Measurements from ENCODE around the gene GAS2L2. TPM values are rescaled to one million over a fixed set of nuclear protein-coding genes. Genes with fewer than 3 reads are reported as not detected.

Gene GAS2L2
- total RNA-seq, 1 experiment from 2014 or later = 0.15 TPM

DNA sequence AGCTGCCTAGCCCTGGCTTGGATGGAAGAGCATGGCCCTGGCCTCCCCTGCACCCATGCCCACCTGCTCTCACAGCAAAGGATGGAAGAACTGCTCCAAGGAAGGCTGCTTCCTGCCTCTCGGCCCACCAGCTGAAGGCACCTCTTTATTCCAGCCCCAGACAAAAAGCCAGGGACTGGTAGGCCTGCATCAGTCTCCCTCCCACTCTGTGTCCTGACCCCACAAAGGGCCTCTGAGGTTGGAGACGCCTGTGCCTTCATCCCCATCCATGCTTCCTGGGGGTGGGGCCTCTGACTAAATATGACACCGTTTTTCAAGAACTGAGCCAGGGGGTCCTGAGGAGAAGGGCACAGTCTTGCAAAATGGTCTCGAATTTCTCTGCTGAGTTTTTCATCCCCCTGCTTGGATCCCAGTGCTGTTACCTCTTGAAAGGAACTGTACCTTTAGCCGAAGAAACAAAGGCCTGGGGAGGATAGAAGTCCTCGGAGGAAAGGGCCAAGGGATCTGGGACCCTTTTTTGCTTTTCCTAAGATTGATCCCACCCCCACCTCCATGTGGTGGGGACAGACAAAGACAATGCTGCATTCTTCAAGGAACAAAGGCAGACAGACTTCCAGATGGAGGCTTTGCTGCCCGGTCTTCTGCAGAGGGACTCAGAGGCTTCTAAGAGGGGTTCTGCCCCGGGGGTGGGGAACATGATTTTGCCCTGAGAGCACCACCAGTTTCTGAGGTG, 12.9 kb upstream of the GAS2L2 start (continued):
- TF ChIP-seq, protein P1, sequence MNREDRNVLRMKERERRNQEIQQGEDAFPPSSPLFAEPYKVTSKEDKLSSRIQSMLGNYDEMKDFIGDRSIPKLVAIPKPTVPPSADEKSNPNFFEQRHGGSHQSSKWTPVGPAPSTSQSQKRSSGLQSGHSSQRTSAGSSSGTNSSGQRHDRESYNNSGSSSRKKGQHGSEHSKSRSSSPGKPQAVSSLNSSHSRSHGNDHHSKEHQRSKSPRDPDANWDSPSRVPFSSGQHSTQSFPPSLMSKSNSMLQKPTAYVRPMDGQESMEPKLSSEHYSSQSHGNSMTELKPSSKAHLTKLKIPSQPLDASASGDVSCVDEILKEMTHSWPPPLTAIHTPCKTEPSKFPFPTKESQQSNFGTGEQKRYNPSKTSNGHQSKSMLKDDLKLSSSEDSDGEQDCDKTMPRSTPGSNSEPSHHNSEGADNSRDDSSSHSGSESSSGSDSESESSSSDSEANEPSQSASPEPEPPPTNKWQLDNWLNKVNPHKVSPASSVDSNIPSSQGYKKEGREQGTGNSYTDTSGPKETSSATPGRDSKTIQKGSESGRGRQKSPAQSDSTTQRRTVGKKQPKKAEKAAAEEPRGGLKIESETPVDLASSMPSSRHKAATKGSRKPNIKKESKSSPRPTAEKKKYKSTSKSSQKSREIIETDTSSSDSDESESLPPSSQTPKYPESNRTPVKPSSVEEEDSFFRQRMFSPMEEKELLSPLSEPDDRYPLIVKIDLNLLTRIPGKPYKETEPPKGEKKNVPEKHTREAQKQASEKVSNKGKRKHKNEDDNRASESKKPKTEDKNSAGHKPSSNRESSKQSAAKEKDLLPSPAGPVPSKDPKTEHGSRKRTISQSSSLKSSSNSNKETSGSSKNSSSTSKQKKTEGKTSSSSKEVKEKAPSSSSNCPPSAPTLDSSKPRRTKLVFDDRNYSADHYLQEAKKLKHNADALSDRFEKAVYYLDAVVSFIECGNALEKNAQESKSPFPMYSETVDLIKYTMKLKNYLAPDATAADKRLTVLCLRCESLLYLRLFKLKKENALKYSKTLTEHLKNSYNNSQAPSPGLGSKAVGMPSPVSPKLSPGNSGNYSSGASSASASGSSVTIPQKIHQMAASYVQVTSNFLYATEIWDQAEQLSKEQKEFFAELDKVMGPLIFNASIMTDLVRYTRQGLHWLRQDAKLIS (CRISPR knock-in tag; IDR thresholded peaks at IDR 0.05; ENCODE audit: borderline replicate concordance) = no peak
- TF ChIP-seq ELF4 (CRISPR knock-in tag; IDR thresholded peaks at IDR 0.05; ENCODE audit: low read depth) (no peak), RORB (CRISPR knock-in tag; IDR thresholded peaks at IDR 0.05) (no peak), ZNF532 (CRISPR knock-in tag; IDR thresholded peaks at IDR 0.05; ENCODE audit: borderline replicate concordance) (no peak)
- TF ChIP-seq, protein P2, sequence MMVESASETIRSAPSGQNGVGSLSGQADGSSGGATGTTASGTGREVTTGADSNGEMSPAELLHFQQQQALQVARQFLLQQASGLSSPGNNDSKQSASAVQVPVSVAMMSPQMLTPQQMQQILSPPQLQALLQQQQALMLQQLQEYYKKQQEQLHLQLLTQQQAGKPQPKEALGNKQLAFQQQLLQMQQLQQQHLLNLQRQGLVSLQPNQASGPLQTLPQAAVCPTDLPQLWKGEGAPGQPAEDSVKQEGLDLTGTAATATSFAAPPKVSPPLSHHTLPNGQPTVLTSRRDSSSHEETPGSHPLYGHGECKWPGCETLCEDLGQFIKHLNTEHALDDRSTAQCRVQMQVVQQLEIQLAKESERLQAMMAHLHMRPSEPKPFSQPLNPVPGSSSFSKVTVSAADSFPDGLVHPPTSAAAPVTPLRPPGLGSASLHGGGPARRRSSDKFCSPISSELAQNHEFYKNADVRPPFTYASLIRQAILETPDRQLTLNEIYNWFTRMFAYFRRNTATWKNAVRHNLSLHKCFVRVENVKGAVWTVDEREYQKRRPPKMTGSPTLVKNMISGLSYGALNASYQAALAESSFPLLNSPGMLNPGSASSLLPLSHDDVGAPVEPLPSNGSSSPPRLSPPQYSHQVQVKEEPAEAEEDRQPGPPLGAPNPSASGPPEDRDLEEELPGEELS (CRISPR knock-in tag; IDR thresholded peaks at IDR 0.05) = no peak

GRCh38 chr17:35765086-35765710, 12.2 kb upstream of the GAS2L2 start:
- POLR2A ChIA-PET = interaction anchor here (1.2 kb wide), 1 partner anchor 11 kb away, joined by 7 read pairs; no protein-coding TSS in a partner anchor
- H3K4me1 Mint-ChIP-seq = peaks cover 17% of the 10 kb centered on the region

GRCh38 chr17:35764123-35764991, 11.3 kb upstream of the GAS2L2 start:
- H3K27me3 Mint-ChIP-seq (ENCODE audit: low read depth) = peaks cover 11% of the 10 kb centered on the region
- peak overlapping the region; percentile 76 for H3K27ac Mint-ChIP-seq
- peak; percentile 87 for ATAC-seq
- peak overlapping the region; percentile 80 for H3K4me3 Mint-ChIP-seq
- no peaks in the 10 kb centered on the region for H3K9me3 Mint-ChIP-seq
- POLR2A ChIA-PET = interaction anchor here (0.6 to 2.1 kb wide), 7 partner anchors 10 to 77 kb away, joined by 3 to 37 read pairs (median 4); partner anchors contain the start of gene TAF15
- no peaks in the 10 kb centered on the region for H3K36me3 Mint-ChIP-seq
- H3K4me1 Mint-ChIP-seq = peaks cover 17% of the 10 kb centered on the region
- CTCF ChIA-PET = interaction anchor here (0.5 to 5.8 kb wide), 63 partner anchors 8 to 719 kb away, joined by 3 to 161 read pairs (median 5); partner anchors contain the start of genes AP2B1, GAS2L2, MMP28 and PEX12
- peak; percentile 91 for DNase-seq (ENCODE audit: low spot score)
- TF ChIP-seq KAT7 (CRISPR knock-in tag; IDR thresholded peaks at IDR 0.05; ENCODE audit: borderline replicate concordance) = no peak
- TF ChIP-seq OVOL2 (CRISPR knock-in tag; IDR thresholded peaks at IDR 0.05; ENCODE audit: borderline replicate concordance) = no peak
- peak; percentile 39; the same call in 1 of the 2 replicates for TF ChIP-seq ATF2 (CRISPR knock-in tag; IDR thresholded peaks at IDR 0.05; ENCODE audit: borderline replicate concordance, low read depth)
- no peak for TF ChIP-seq RORB (CRISPR knock-in tag; IDR thresholded peaks at IDR 0.05)
- TF ChIP-seq ZNF532 (CRISPR knock-in tag; IDR thresholded peaks at IDR 0.05; ENCODE audit: borderline replicate concordance) = no peak
- no peak; the same call in 1 of the 2 replicates for TF ChIP-seq ZNF138 (CRISPR knock-in tag; conservative IDR thresholded peaks at IDR 0.05)
- peak; percentile 20; the same call in 1 of the 2 replicates for TF ChIP-seq SP1 (CRISPR knock-in tag; conservative IDR thresholded peaks at IDR 0.05)

More at GRCh38 chr17:35765086-35765710, 12.2 kb upstream of the GAS2L2 start:
- H3K27ac Mint-ChIP-seq = no peak overlapping the region
- DNase-seq (ENCODE audit: low spot score) = no peak
- H3K4me3 Mint-ChIP-seq = peak overlapping the region; percentile 80
- H3K27me3 Mint-ChIP-seq (ENCODE audit: low read depth) = peaks cover 7% of the 10 kb centered on the region
- H3K9me3 Mint-ChIP-seq = no peaks in the 10 kb centered on the region
- ATAC-seq = no peak
- no peaks in the 10 kb centered on the region for H3K36me3 Mint-ChIP-seq
- CTCF ChIA-PET = interaction anchor here (1.0 to 5.8 kb wide), 22 partner anchors 9 to 307 kb away, joined by 3 to 161 read pairs (median 12); partner anchors contain the start of genes GAS2L2, MMP28, RASL10B and TAF15
- TF ChIP-seq TCF7 (CRISPR knock-in tag; IDR thresholded peaks at IDR 0.05; ENCODE audit: low read depth) = no peak
